ENCODE measurements around the gene IL17B.

DNA sequence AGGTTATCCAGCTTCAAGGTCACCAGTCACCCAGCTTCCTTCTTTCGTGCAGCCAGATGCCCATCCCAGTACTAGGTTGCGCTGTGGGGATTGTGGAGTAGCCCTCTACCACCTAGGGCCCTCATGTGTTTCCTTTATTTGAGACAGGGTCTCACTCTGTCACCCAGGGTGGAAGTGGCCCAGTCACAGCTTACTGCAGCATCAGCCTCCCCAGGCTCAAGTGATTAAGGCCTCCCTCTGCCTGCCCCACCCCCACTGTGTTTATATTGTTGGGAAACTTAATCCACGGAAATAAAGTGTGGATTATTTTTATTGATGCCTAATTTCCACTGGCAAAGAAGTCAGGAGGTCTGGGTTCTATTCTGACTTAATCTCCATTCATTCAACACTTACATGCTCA, 4.3 kb downstream of the IL17B start:
- TF ChIP-seq, protein P1, sequence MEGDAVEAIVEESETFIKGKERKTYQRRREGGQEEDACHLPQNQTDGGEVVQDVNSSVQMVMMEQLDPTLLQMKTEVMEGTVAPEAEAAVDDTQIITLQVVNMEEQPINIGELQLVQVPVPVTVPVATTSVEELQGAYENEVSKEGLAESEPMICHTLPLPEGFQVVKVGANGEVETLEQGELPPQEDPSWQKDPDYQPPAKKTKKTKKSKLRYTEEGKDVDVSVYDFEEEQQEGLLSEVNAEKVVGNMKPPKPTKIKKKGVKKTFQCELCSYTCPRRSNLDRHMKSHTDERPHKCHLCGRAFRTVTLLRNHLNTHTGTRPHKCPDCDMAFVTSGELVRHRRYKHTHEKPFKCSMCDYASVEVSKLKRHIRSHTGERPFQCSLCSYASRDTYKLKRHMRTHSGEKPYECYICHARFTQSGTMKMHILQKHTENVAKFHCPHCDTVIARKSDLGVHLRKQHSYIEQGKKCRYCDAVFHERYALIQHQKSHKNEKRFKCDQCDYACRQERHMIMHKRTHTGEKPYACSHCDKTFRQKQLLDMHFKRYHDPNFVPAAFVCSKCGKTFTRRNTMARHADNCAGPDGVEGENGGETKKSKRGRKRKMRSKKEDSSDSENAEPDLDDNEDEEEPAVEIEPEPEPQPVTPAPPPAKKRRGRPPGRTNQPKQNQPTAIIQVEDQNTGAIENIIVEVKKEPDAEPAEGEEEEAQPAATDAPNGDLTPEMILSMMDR (IDR thresholded peaks at IDR 0.05), result no peak
- no peak for TF ChIP-seq POLR2A (IDR thresholded peaks at IDR 0.05)

Measured in esophagus squamous epithelium (tissue), 4 donors.